Brain microvascular endothelial cell (primary cell): ENCODE results near the gene RBM38.

Experiments used
- DNase-seq: peaks from one replicate; pipeline ENCODE4 v3.0.0-alpha.2; 2020
- H3K27ac ChIP-seq: fragments of 250-450 bp; sonication (Bioruptor Pico); 2 replicates; pipeline ENCODE4 v1.5.1; 2020; ENCODE audit warnings: mild to moderate bottlenecking, moderate library complexity
- H3K27me3 ChIP-seq: fragments of 250-450 bp; sonication (Bioruptor Pico); replicated peaks from 2 replicates; pipeline ENCODE4 v1.5.1; 2020; ENCODE audit warnings: mild to moderate bottlenecking
- H3K36me3 ChIP-seq: fragments of 250-450 bp; sonication (Bioruptor Pico); replicated peaks from 2 replicates; pipeline ENCODE4 v1.5.1; 2020; ENCODE audit warnings: mild to moderate bottlenecking
- H3K4me3 ChIP-seq: 2 replicates; pipeline ENCODE4 v1.5.1; 2011; ENCODE audit warnings: low read depth, mild to moderate bottlenecking, control low read depth, low read length, moderate library complexity
- in situ Hi-C: cut with HindIII; loops from 2 replicates; pipeline ENCODE4 v1.10.0; 2017; ENCODE audit warnings: low sequenced_read_pairs, low pct_ligation_motif_present
- TF ChIP-seq, protein P1 (sequence below): IDR thresholded peaks from 2 replicates; pipeline ENCODE4 v1.5.1; 2011; ENCODE audit warnings: low read depth, mild to moderate bottlenecking, moderate library complexity, low read length, control low read depth, inconsistent platforms; ENCODE audit errors: missing control alignments

RBM38 gene

DNA sequence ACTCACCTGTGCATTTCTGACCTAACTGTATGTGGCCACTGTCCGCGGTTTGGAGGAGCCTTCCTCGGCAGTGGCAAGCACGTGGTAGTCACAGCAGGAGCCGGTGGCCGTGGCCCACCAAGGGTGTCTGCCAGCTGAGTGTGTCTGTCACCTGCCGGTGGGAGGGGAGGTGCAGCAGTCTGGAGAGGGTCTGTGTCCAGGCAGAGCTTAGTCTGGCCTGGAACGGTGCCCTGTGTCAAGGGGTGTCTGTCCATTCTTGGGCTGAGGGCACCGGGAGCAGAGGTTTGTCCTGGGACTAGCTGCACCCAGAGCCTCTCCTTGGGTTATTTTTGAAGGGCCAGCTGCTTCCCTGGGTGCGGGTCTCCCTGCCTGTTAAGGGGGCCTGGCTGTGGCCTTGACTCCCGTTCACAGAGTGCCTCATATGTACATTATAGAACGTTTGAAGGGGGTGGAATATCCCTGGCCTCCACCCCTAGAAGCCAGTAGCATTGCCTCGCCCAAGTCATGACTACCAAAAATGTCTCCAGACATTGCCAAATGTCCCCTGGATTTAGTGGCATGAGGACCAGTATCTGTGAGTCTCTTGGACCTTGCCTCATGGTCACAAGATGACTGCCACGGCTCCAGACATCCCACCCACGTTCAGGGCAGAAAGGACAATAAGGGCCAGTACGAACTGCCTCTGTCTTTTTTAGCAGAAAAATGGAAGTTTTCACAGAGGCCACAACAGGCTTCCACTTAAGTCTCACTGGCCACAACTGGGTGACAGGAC lies 5.2 kb downstream of the RBM38 start:
- in situ Hi-C loops = no loop called here
- no peaks in the 10 kb centered on the region for H3K27me3 ChIP-seq
- no peaks in the 10 kb centered on the region for H3K36me3 ChIP-seq
- TF ChIP-seq, protein P1, sequence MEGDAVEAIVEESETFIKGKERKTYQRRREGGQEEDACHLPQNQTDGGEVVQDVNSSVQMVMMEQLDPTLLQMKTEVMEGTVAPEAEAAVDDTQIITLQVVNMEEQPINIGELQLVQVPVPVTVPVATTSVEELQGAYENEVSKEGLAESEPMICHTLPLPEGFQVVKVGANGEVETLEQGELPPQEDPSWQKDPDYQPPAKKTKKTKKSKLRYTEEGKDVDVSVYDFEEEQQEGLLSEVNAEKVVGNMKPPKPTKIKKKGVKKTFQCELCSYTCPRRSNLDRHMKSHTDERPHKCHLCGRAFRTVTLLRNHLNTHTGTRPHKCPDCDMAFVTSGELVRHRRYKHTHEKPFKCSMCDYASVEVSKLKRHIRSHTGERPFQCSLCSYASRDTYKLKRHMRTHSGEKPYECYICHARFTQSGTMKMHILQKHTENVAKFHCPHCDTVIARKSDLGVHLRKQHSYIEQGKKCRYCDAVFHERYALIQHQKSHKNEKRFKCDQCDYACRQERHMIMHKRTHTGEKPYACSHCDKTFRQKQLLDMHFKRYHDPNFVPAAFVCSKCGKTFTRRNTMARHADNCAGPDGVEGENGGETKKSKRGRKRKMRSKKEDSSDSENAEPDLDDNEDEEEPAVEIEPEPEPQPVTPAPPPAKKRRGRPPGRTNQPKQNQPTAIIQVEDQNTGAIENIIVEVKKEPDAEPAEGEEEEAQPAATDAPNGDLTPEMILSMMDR = no peak
- no peak overlapping the region for H3K27ac ChIP-seq
- H3K4me3 ChIP-seq = no peak overlapping the region
- DNase-seq = no peak

DNA sequence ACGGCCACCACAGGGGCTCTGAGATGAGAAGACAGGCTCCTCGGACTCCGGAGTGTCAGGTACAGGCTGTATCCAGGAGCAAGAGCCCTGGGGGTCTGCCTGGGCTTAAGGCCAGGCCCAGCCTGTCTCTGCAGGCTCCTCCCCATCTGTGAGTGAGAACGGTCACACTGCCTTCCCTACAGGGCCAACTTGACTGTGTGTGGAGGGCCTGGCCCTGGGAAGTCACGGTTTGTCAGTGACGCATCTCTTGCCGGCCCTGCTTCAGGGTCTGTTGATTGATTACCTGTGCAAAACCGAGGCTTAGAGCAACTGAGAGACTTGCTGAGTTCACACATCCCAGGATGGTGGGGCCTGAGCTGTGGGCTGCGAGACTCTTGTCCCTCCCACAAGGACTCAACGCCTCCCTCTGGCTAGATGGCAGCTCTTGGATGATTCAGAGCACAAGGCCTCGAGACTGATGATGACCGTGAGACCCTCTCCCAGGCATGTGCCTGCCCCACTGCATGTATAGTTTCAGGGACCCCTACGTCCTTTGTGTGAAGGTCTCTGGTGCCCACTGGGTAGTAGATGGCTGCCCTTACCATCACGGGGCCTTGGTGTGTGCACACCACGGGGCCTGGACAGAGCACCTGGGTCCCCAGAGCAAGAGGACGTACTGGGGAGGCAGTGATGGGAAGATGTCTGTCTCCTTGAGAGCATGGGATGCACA lies 5.9 kb downstream of the RBM38 start:
- TF ChIP-seq, protein P1 = no peak
- Histone ChIP-seq H3K36me3 (no peaks in the 10 kb centered on the region), H3K4me3 (no peak overlapping the region), H3K27ac (no peak overlapping the region), H3K27me3 (no peaks in the 10 kb centered on the region)
- in situ Hi-C loops = no loop called here
- no peak for DNase-seq

DNA sequence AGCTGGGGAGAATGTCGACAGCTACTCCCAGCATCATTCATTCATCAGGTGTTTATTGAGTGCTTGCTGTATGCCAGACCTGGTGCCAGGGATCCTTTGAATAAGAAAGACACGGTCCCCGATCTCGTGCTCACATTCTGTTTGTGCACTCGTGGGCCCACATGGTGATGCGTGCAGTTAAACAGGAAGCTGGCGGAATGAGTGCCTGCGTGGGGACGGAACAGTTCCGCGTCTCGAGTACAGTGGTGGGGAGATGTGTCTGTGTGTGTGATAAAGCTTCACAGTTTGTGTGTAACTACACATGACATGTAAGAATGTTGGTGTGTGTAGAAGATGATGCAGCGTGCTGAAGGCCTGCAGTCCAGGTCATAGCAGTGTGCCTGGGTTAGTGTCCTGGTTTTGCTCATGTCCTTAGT lies 6.5 kb downstream of the RBM38 start:
- Histone ChIP-seq H3K27me3 (no peaks in the 10 kb centered on the region), H3K27ac (no peak overlapping the region), H3K36me3 (no peaks in the 10 kb centered on the region), H3K4me3 (no peak overlapping the region)
- TF ChIP-seq, protein P1 = no peak
- in situ Hi-C loops = no loop called here
- DNase-seq = no peak

DNA sequence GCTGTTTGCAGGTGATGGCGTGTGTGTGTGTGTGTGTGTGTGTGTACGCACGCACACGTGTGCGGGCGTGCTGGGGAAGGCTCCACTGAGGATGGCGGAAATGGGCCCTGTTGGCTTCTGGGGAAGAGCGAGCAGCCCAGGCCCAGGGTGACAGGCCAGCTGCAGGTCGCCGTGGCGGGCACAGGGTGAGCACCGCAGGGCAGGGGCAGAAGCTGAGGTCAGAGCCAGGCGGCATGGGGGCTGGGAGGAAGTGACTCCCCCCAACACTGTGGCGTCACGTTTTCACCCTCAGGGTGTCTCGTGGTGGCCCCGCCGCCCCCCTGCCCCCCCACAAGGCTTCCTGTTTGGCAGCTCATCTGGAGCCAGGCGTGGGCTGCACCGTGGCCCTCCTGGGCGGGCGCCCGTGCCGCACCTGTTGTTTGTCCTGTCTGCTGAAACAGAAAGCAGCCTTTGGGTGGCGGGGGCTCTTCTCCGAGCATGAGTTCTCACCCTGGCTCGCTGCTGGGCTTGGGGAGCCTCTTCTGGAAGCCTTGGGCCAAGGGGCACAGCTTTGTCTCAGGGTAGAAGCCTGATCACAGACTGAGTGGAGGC lies 7.1 kb downstream of the RBM38 start:
- TF ChIP-seq, protein P1 = no peak
- Histone ChIP-seq H3K36me3 (no peaks in the 10 kb centered on the region), H3K4me3 (no peak overlapping the region), H3K27me3 (no peaks in the 10 kb centered on the region), H3K27ac (no peak overlapping the region)
- no peak for DNase-seq
- in situ Hi-C loops = no loop called here

DNA sequence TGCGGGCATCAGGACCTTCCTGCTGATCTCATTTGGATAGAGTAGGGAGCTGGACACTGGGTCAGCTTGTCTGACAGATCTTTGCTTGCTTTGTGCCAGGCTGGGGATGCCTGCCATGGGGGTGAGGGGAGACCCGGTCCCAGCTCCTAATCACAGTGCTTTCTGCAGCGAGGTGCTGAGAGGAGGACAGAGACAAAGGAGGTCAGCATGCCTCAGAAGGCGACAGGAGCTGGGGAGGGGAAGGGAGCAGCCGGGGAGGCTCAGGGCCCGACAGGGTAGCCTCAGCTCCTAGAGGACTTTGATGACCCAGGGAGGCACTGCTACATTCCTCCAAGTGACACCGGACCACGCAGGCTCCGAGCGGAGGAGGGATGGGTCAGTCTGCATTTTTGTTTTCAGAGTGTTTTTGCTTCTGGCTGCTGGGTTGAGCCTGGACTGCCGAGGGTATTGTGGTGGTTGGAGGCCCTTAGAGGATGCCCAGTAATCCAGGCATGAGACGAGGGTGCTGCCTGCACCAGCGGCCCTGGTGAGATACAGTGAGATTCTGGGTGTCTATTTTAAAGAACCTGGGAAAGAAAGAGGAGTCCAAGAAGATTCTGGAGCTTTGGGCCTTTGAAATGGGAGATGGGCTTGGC lies 7.8 kb downstream of the RBM38 start:
- no peak for DNase-seq
- TF ChIP-seq, protein P1 = no peak
- Histone ChIP-seq H3K4me3 (no peak overlapping the region), H3K36me3 (no peaks in the 10 kb centered on the region), H3K27me3 (no peaks in the 10 kb centered on the region), H3K27ac (no peak overlapping the region)
- in situ Hi-C loops = no loop called here
